Esophagus muscularis mucosa (tissue), 4 donors: ENCODE measurements around the gene PSENEN.

Experiments used
- EP300 ChIP-seq: sonication (generic); formaldehyde crosslinking; IDR thresholded peaks from one replicate; pipeline ENCODE4 v1.6.1; 2017; ENCODE audit warnings: antibody characterized with exemption
- POLR2A ChIP-seq: fragments of 450-650 bp; IDR thresholded peaks from one replicate; pipeline ENCODE4 v1.6.1; 2017; ENCODE audit warnings: antibody characterized with exemption, moderate library complexity, mild to moderate bottlenecking, low read depth
- POLR2AphosphoS5 ChIP-seq, 2 donors: sonication (generic); formaldehyde crosslinking; IDR thresholded peaks; one replicate each; pipeline ENCODE4 v1.6.1; 2017; ENCODE audit warnings: antibody characterized with exemption in 2 of 2
- TF ChIP-seq, protein P1 (sequence below), 3 experiments: fragments of 200-600 bp in 2 of 3; fragments of 450-650 bp in 1 of 3; sonication (generic) in 2 of 3; IDR thresholded peaks; one replicate each; pipeline ENCODE4 v1.5.1; 2017 to 2019; ENCODE audit warnings: antibody characterized with exemption in 3 of 3, mild to moderate bottlenecking in 2 of 3, moderate library complexity in 1 of 3

DNA sequence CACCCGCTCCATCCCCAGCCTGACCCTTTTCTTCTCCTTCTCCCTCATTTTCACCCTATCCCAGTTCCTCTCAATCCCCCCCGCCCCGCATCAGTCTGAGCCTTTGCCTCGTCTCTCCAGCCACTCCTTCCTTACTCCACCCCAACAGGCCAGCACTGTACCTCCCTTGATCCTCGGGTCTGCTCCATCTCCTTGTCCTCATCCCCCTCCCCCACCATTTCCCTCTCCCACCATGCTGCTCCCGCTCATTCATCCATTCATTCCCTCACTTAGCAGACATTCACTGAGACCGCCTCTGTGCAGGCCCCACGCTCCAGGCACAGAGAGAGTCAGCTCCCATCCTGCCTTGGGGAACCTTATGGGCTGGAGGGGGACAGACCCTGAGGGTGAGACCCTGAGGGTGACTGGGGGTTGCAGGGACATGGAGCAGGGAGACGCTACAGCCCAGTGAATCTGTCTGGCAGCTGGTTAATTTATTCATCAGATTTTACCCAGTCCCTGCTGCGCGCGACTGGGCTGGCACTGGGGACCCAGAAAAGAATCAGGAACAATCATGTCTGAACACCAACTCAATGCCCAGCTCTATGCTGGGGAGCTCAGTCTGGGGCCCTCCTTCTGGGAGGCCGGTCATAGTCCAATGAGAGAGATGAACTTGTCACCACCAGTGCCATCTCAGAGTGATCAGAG lies 30.8 kb downstream of the PSENEN start:
- TF ChIP-seq, protein P1, sequence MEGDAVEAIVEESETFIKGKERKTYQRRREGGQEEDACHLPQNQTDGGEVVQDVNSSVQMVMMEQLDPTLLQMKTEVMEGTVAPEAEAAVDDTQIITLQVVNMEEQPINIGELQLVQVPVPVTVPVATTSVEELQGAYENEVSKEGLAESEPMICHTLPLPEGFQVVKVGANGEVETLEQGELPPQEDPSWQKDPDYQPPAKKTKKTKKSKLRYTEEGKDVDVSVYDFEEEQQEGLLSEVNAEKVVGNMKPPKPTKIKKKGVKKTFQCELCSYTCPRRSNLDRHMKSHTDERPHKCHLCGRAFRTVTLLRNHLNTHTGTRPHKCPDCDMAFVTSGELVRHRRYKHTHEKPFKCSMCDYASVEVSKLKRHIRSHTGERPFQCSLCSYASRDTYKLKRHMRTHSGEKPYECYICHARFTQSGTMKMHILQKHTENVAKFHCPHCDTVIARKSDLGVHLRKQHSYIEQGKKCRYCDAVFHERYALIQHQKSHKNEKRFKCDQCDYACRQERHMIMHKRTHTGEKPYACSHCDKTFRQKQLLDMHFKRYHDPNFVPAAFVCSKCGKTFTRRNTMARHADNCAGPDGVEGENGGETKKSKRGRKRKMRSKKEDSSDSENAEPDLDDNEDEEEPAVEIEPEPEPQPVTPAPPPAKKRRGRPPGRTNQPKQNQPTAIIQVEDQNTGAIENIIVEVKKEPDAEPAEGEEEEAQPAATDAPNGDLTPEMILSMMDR (IDR thresholded peaks at IDR 0.05), result no peak
- no peak for TF ChIP-seq POLR2A
- no peak for TF ChIP-seq POLR2AphosphoS5 (IDR thresholded peaks at IDR 0.05)
- TF ChIP-seq EP300, result no peak
